DMS79 (cell line): Measurements from ENCODE around the gene XPO5.
"Not testable (repeated sequence)": the region's sequence is repeated elsewhere in the genome, so short reads cannot be mapped to it uniquely, and the experiment has no call there.

Source experiments
- DNase-seq: peaks from one replicate; lab custom pipeline; 2025; lab: John Stamatoyannopoulos, UW

Gene XPO5

GRCh38 chr6:43517505-43518357, 58.1 kb downstream of the XPO5 start:
- no peak for DNase-seq

DNA sequence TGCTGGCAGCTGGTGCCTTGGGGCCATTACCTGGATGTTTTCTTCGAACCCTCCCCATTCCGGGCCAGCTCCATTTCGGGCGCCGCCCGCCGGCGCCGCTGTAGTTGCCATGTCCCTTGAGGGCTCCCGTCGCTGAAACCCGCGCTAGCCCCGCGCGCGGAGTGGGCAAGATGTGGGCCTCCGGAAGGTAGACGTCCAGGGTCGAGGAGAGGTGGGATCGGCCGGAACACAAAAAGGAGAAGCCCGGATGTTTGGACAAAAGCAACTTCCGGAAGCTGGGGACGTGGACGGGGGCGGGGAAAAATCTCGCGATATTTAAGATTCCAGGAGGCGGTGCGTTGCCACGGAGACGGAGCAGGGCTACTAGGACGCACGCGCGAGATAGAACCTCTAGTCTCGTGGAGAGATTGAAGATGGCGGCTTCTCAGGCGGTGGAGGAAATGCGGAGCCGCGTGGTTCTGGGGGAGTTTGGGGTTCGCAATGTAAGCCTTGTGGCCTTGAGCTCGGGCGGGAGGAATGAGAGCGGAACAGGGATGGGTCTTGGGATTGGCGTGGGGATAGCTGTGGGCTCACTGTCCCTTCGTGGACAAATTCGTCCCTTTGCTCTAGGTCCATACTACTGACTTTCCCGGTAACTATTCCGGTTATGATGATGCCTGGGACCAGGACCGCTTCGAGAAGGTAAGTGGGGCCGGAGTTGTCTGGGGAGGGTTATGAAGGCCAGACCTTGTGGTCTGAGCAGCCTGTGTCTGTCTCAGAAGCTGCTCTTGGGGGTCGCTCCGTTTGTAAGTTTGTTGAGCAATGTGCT, 58.9 kb downstream of the XPO5 start, which contains the start of the genes POLR1C and YIPF3:
POLR1C (plus strand) TSS at position 393 of the 808 bp plus-strand sequence; CDS start at position 414, 21 bp downstream.
YIPF3 (minus strand) TSS at position 230 of the 808 bp plus-strand sequence; CDS start at position 111, 119 bp downstream.
- DNase-seq: peak; percentile 97

- no peak for DNase-seq
These were observed 59.5 kb downstream of the XPO5 start for GRCh38 chr6:43516367-43516696.

GRCh38 chr6:43515808-43516207, 60.0 kb downstream of the XPO5 start:
- DNase-seq: peak; percentile 13

GRCh38 chr6:43511824-43512415, 63.9 kb downstream of the XPO5 start:
- no peak for DNase-seq

DNA sequence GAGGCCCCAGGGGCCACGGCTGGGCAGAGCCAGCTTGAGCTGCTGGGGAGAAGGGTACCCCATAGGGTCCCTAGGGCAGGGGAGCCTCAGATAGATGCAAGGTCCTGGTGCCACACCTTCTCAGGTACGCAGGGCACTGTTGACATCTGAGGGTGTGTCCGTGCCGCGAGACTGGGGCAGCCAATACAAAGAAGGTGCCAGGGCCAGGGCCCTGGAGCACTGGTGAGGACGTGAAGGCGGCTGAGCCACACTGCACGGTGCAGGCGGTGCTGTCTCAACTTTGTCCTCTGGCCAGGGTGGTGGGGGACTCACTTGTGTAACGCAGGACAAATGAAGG, 65.0 kb downstream of the XPO5 start:
- no peak for DNase-seq

GRCh38 chr6:43509984-43510826, 65.6 kb downstream of the XPO5 start, which contains the start of gene LRRC73:
Gene LRRC73, minus strand, starts transcription at chr6:43510346. Its CDS starts 561 bp downstream, at chr6:43509785.
- peak; percentile 35 for DNase-seq

GRCh38 chr6:43509142-43509983, 66.5 kb downstream of the XPO5 start:
- DNase-seq: no peak

DNA sequence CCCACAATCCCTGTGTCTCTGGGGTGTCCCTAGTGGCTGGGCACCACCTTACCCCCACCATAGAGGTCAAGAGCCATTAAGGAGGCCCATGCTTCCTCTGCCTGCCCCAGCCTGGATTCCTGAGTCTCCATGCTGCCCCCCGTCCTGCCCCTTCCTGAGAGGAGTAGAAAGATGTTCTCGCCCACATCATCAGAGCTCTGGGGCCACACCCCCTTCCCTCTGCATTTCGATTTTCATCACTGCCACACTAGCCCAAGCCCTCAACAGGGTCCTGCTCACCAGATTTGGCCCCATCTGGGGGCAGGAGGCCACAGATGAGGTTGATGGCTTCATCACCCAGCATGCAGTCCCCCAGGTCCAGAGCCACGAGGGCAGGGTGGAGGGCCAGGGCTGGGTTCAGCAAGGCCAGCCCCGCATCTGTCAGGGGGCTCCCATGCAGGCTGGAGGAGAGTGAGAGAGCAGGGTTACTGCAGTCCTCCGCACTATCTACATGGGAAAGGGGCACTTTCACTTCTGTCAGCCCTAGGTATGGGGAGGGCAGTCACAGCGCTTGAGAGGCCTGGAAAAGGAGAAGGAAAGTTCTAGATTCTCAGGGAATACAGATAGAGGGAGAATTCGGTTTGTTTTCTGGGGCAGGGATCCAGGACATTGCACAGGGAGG, 67.2 kb downstream of the XPO5 start:
- DNase-seq: no peak

DNA sequence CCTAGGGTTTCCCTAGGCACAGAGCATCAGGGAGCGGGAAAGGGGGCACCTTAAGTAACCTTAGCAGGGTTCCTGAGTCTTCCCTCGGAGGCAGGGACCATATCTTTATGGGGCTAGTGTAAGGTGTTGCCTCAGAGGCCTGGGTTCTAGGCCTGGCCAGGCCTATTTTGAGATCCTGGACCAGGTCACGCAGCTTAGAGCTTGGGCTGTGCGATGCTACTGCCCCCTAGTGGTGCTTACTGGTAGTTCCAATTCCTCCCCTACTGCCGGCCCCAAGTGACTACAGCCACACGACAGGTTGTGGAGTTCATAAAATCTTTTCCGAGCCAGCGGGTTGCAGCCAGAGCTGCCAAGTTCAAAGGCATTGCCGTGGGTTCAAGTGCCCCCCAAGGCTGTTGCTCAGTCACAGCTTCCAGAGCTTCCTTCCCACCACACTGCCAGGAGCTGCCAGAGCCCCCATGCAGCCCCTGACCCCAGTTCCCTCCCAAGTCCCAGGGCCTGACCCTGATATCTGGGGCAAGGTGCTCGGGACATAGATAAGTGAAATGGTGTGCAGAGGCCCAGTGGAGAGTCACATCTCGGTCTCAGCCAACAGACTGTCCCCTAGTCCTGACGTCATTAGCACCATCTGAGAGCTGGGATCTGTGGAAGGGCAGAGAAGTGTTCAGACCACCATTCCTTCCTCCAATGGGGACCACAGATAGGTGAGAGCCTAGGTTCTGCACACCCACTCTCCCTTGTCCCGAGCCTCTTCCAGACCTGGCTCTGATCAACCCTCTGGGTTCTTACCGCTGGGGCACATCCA, 69.0 kb downstream of the XPO5 start:
- DNase-seq: peak; percentile 19

- no peak for DNase-seq
These were observed 69.7 kb downstream of the XPO5 start for GRCh38 chr6:43506171-43506570.

- no peak for DNase-seq
These were observed 70.1 kb downstream of the XPO5 start for GRCh38 chr6:43505718-43506117.

DNA sequence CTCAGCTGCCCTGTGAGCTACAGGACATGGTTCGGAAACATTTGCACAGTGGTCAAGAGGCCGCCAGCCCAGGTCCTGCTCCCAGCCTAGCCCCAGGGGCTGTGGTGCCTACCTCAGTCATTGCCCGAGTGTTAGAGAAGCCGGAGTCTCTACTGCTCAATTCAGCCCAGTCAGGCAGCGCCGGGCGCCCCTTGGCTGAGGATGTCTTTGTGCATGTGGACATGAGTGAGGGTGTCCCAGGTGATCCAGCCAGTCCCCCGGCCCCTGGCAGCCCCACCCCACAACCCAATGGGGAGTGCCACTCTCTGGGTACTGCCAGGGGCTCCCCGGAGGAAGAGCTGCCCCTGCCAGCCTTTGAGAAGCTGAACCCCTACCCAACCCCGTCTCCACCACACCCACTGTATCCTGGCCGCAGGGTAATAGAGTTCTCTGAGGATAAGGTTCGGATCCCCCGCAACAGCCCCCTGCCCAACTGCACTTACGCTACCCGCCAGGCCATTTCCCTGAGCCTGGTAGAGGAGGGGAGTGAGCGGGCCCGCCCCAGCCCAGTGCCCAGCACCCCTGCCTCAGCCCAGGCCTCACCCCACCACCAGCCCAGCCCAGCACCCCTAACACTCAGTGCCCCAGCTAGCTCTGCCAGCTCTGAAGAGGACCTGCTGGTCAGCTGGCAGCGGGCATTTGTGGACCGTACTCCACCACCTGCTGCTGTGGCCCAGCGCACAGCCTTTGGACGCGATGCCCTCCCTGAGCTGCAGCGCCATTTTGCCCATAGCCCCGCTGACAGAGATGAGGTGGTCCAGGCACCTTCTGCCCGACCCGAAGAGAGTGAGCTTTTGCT, 70.9 kb downstream of the XPO5 start:
- no peak for DNase-seq

- no peak for DNase-seq
These were observed 72.4 kb downstream of the XPO5 start for GRCh38 chr6:43503443-43503842.

DNA sequence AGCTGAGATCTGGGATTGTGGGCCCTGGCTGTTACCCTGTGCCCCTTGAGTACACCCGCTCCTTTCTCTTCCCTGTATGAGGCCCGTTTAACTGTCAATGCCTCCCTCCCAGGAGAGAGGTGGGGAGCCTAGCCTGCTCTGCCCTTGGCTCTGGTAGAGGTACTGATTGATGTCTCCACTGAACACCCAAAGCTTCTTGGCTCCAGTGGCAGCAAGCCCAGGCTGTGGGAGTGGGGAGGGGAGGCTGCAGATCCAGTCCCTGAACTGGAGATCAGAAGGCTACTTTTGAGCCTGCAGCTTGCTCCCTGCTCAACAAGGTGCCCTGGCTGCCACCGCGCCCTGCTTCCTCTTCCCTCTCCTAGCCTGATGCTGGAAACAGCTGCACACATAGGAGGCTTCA, 73.2 kb downstream of the XPO5 start:
- DNase-seq: no peak

- DNase-seq: no peak
These were observed 74.9 kb downstream of the XPO5 start for GRCh38 chr6:43500921-43501320.

GRCh38 chr6:43499028-43499815, 76.6 kb downstream of the XPO5 start:
- no peak for DNase-seq

DNA sequence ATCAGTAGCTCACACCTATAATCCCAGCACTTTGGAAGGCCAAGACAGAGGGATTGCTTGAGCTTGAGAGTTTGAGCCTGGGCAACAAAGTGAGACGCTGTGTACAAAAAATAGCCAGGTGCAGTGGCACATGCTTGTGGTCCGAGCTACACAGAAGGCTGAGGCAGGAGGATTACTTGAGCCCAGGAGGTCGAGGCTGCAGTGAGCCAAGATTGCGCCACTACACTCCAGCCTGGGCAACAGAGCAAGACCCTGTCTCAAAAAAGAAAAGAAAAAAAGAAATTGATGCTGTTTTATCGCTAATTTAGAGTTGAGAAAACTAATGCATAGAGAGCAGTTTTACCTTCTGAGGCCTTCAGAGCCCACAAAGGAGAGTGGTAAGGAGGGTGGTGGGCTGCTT, 77.5 kb downstream of the XPO5 start:
- DNase-seq: not testable (repeated sequence)
